GM23338 (cell line): ENCODE data around the gene FNDC10. TPM values are rescaled to one million over a fixed set of nuclear protein-coding genes. Genes with fewer than 3 reads are reported as not detected.
"Not testable (repeated sequence)": the region's sequence is repeated elsewhere in the genome, so short reads cannot be mapped to it uniquely, and the experiment has no call there.

Experiments used
- ATAC-seq: fragments of 200-7000 bp; cut with Tn5 transposase; 3 replicates; pipeline ENCODE4 v1.9.1; 2020
- DNase-seq: peaks from one replicate; pipeline ENCODE4 v3.0.0-alpha.2; 2015; ENCODE audit warnings: low spot score
- H2AFZ ChIP-seq: fragments of 200-600 bp; sonication (generic); 2 replicates; pipeline ENCODE4 v1.8.0; 2016; ENCODE audit warnings: antibody characterized with exemption, mild to moderate bottlenecking, moderate library complexity
- H3F3A ChIP-seq: fragments of 200-600 bp; sonication (generic); replicated peaks from 2 replicates; pipeline ENCODE4 v1.8.0; 2017; ENCODE audit warnings: antibody characterized with exemption, mixed run types, low read depth
- H3K27ac ChIP-seq: fragments of 200-600 bp; sonication (generic); 2 replicates; pipeline ENCODE4 v1.6.1; 2016; ENCODE audit warnings: low read depth
- H3K27me3 ChIP-seq: fragments of 200-600 bp; sonication (generic); 2 replicates; pipeline ENCODE4 v1.8.0; 2016; ENCODE audit warnings: mild to moderate bottlenecking, mixed run types, moderate library complexity; ENCODE audit not compliant: insufficient read depth
- H3K36me3 ChIP-seq: fragments of 200-600 bp; sonication (generic); 2 replicates; pipeline ENCODE4 v1.8.0; 2016; ENCODE audit warnings: mild to moderate bottlenecking; ENCODE audit not compliant: insufficient read depth
- H3K4me1 ChIP-seq: fragments of 200-600 bp; sonication (generic); 2 replicates; pipeline ENCODE4 v1.8.0; 2016; ENCODE audit warnings: mild to moderate bottlenecking, moderate library complexity; ENCODE audit not compliant: insufficient read depth
- H3K4me2 ChIP-seq: fragments of 200-600 bp; sonication (generic); 2 replicates; pipeline ENCODE4 v1.7.1; 2017; ENCODE audit warnings: mixed run types
- H3K4me3 ChIP-seq: fragments of 200-600 bp; sonication (generic); 2 replicates; pipeline ENCODE4 v1.6.1; 2016; ENCODE audit warnings: mixed run types
- H3K79me2 ChIP-seq: fragments of 200-600 bp; sonication (generic); replicated peaks from 2 replicates; pipeline ENCODE4 v1.8.0; 2017; ENCODE audit warnings: mild to moderate bottlenecking; ENCODE audit not compliant: insufficient read depth
- H3K9me2 ChIP-seq: fragments of 200-600 bp; sonication (generic); 2 replicates; pipeline ENCODE4 v1.8.0; 2017; ENCODE audit not compliant: insufficient read depth
- H4K20me1 ChIP-seq: fragments of 200-600 bp; sonication (generic); replicated peaks from 2 replicates; pipeline ENCODE4 v1.8.0; 2017; ENCODE audit warnings: mild to moderate bottlenecking; ENCODE audit not compliant: insufficient read depth
- H3K27ac Mint-ChIP-seq: 2 replicates; pipeline ENCODE4 v1.8.0; 2020; ENCODE audit warnings: inconsistent platforms, mild to moderate bottlenecking, moderate library complexity, mixed read lengths
- H3K27me3 Mint-ChIP-seq: 3 replicates; pipeline ENCODE4 v1.8.0; 2022; ENCODE audit warnings: low read depth, mild to moderate bottlenecking, moderate library complexity, mixed read lengths, inconsistent platforms; ENCODE audit not compliant: insufficient read depth, poor library complexity
- H3K36me3 Mint-ChIP-seq: 3 replicates; pipeline ENCODE4 v1.8.0; 2021; ENCODE audit warnings: low read depth, mild to moderate bottlenecking, inconsistent platforms, moderate library complexity, mixed read lengths
- H3K4me1 Mint-ChIP-seq: 3 replicates; pipeline ENCODE4 v1.8.0; 2020; ENCODE audit warnings: mild to moderate bottlenecking, inconsistent platforms, mixed read lengths
- H3K4me3 Mint-ChIP-seq: 3 replicates; pipeline ENCODE4 v1.8.0; 2021; ENCODE audit warnings: moderate library complexity, mild to moderate bottlenecking, inconsistent platforms, mixed read lengths
- H3K9me3 Mint-ChIP-seq: 3 replicates; pipeline ENCODE4 v1.8.0; 2020; ENCODE audit warnings: moderate library complexity, mild to moderate bottlenecking, inconsistent platforms, mixed read lengths
- CREB1 ChIP-seq: fragments of 250-450 bp; sonication (Bioruptor Pico); IDR thresholded peaks from 2 replicates; pipeline ENCODE4 v1.5.0; 2020; ENCODE audit warnings: low read depth, mild to moderate bottlenecking, moderate library complexity
- EZH2phosphoT487 ChIP-seq: fragments of 200-600 bp; sonication (generic); IDR thresholded peaks from one replicate; pipeline ENCODE4 v1.8.1; 2018; ENCODE audit warnings: antibody characterized with exemption; ENCODE audit not compliant: unreplicated experiment
- NANOG ChIP-seq: IDR thresholded peaks from 2 replicates; pipeline ENCODE4 v1.6.1; 2016; ENCODE audit warnings: antibody characterized with exemption, borderline replicate concordance
- long read RNA-seq: library from polyadenylated mRNA; unstranded; transcript quantifications from one replicate; pipeline ENCODE4 v2.0.0, GENCODE V29; 2020; ENCODE audit not compliant: unreplicated experiment
- polyA plus RNA-seq: library from polyadenylated mRNA; unstranded; fragments of >200 nt; fragmentation: Nextera tagmentation; extraction: Ambion mirVana; gene quantifications from 2 replicates; pipeline ENCODE4 v1.2.1, GENCODE V29; 2016
- total RNA-seq: library from RNA; depleted of rRNA; stranded (reverse); fragments of >200 nt; shearing (Covaris generic); gene quantifications from 2 replicates; pipeline ENCODE4 v1.2.3, GENCODE V29; 2014; rRNA removed
- TF ChIP-seq, protein P1 (sequence below): IDR thresholded peaks from 2 replicates; pipeline ENCODE4 v1.6.1; 2016; ENCODE audit warnings: antibody characterized with exemption
- TF ChIP-seq, protein P2 (sequence below): IDR thresholded peaks from one replicate; pipeline ENCODE4 v1.6.1; 2018; ENCODE audit warnings: antibody characterized with exemption; ENCODE audit not compliant: unreplicated experiment

FNDC10 gene
- total RNA-seq (11.1 and 15.1 TPM in 2 replicates), polyA plus RNA-seq (7.7 and 8.6 TPM in 2 replicates)
- long read RNA-seq, transcript FNDC10-201 (1 exons, 2,085 nt), result major isoform, 6 of 6 reads
- long read RNA-seq, partial matches to known transcripts, result 0 of 6 reads
- long read RNA-seq, other reads (novel, unspliced or antisense), result 0 of 6 reads

DNA sequence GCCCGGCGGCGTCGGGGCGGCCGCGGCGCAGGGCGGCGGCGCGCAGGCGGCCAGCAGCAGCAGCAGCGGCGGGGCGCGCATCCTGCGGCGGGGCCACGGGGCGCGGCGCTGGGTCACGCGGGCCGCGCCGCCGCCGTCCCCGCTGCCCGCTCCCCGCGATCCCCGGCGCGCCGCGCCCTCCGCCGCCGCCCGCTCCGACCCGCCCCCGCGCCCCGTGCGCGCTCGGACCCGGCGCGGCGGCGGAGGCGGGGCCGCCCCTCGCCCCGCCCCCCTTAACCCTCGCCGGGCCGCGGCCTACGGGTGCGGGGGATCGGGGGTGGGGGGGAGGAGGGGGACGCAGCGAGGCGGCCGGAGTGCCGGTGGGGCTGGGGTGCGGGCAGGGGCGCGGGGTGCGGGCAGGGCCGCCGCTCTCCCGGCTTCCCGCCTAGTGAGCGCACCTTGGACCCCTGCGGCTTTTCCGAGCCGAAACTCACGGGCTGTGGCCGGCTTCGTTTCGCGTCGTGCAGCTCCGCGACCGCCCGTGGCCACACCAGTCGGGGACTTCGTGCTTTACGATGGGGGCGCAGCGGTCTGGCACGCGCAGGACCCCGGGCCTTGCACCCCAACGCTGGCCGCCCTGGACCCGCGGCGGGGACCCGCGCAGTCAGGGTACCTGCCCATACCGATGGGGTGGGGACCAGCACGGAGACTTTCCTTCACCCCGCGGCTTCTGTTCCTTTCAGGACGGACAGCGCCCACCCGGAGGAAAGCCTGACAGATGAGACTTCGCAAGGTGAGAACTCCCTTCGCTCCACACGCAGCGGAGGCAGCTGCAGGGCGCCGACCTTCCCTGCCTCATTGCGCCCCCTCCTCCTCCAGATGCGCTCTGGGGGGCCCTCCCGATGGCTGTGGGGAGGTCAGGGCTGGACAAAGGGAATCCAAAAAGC is at the start of gene FNDC10:
Gene FNDC10, minus strand, starts transcription at position 201 of the 926 bp plus-strand sequence. Its CDS starts 120 bp downstream, at position 81.
- DNase-seq, result peak; percentile 69
- H3K27ac Mint-ChIP-seq, result no peak within 1 kb of the TSS
- peak within 1 kb of the TSS; percentile 80 for H3K4me2 ChIP-seq
- H3K4me1 Mint-ChIP-seq, result peaks cover 11% of the 10 kb centered on the region; the same call in 2 of the 3 replicates
- H3K9me2 ChIP-seq, result no peaks in the 10 kb centered on the region
- H3K4me1 ChIP-seq, result no peaks in the 10 kb centered on the region; the same call in 1 of the 2 replicates
- no peak within 1 kb of the TSS for H3K27ac ChIP-seq
- H3K36me3 Mint-ChIP-seq, result no peaks in the 10 kb centered on the region
- peak; percentile 33 for ATAC-seq
- peaks cover 48% of the 10 kb centered on the region for H3K27me3 Mint-ChIP-seq
- peaks cover 5% of the 10 kb centered on the region; the same call in 1 of the 2 replicates for H3F3A ChIP-seq
- peak within 1 kb of the TSS; percentile 64 for H3K4me3 ChIP-seq
- peaks cover 34% of the 10 kb centered on the region for H3K27me3 ChIP-seq
- H2AFZ ChIP-seq, result peak within 1 kb of the TSS; percentile 87; the same call in 1 of the 2 replicates
- H3K36me3 ChIP-seq, result no peaks in the 10 kb centered on the region
- no peaks in the 10 kb centered on the region for H3K9me3 Mint-ChIP-seq
- peak within 1 kb of the TSS; percentile 78 for H3K4me3 Mint-ChIP-seq
- H3K79me2 ChIP-seq, result no peaks in the 10 kb centered on the region
- no peak for TF ChIP-seq EZH2phosphoT487
- TF ChIP-seq, protein P1, sequence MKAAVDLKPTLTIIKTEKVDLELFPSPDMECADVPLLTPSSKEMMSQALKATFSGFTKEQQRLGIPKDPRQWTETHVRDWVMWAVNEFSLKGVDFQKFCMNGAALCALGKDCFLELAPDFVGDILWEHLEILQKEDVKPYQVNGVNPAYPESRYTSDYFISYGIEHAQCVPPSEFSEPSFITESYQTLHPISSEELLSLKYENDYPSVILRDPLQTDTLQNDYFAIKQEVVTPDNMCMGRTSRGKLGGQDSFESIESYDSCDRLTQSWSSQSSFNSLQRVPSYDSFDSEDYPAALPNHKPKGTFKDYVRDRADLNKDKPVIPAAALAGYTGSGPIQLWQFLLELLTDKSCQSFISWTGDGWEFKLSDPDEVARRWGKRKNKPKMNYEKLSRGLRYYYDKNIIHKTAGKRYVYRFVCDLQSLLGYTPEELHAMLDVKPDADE, result no peak
- no peak for TF ChIP-seq NANOG
- TF ChIP-seq CREB1, result no peak
- TF ChIP-seq, protein P2, sequence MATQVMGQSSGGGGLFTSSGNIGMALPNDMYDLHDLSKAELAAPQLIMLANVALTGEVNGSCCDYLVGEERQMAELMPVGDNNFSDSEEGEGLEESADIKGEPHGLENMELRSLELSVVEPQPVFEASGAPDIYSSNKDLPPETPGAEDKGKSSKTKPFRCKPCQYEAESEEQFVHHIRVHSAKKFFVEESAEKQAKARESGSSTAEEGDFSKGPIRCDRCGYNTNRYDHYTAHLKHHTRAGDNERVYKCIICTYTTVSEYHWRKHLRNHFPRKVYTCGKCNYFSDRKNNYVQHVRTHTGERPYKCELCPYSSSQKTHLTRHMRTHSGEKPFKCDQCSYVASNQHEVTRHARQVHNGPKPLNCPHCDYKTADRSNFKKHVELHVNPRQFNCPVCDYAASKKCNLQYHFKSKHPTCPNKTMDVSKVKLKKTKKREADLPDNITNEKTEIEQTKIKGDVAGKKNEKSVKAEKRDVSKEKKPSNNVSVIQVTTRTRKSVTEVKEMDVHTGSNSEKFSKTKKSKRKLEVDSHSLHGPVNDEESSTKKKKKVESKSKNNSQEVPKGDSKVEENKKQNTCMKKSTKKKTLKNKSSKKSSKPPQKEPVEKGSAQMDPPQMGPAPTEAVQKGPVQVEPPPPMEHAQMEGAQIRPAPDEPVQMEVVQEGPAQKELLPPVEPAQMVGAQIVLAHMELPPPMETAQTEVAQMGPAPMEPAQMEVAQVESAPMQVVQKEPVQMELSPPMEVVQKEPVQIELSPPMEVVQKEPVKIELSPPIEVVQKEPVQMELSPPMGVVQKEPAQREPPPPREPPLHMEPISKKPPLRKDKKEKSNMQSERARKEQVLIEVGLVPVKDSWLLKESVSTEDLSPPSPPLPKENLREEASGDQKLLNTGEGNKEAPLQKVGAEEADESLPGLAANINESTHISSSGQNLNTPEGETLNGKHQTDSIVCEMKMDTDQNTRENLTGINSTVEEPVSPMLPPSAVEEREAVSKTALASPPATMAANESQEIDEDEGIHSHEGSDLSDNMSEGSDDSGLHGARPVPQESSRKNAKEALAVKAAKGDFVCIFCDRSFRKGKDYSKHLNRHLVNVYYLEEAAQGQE, result peak; percentile 66
- no peaks in the 10 kb centered on the region for H4K20me1 ChIP-seq

DNA sequence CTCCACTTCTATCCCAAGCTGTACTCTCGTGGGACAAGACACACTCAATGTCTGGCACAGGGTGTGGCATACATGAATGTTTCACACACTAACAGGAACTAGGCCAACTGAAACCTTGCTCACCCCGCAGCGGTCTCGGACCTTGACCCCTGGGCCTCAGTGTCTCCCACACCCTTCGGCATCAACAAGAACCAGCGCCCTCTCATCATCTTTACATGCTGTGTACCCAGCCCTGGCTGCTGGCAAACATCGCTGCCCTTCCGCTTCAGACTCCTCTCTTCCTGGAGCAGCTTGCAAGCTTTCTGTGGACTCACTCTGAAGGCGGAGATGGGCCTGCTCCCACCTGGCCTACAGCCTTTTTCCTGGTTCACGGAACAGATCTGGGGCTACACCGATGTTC is 48.3 kb upstream of the FNDC10 start:
- not testable (repeated sequence) for DNase-seq, H3K27ac ChIP-seq, H4K20me1 ChIP-seq, H3K9me2 ChIP-seq, H3K4me3 ChIP-seq, H3K4me3 Mint-ChIP-seq, H2AFZ ChIP-seq, H3K79me2 ChIP-seq, H3K27ac Mint-ChIP-seq, H3K4me1 ChIP-seq, H3K9me3 Mint-ChIP-seq, H3K4me2 ChIP-seq, H3K27me3 Mint-ChIP-seq, H3K27me3 ChIP-seq, H3K4me1 Mint-ChIP-seq, ATAC-seq
- H3K36me3 ChIP-seq, result peaks cover 12% of the 10 kb centered on the region; the same call in 1 of the 2 replicates
- peaks cover 76% of the 10 kb centered on the region for H3K36me3 Mint-ChIP-seq
- peaks cover 20% of the 10 kb centered on the region for H3F3A ChIP-seq

DNA sequence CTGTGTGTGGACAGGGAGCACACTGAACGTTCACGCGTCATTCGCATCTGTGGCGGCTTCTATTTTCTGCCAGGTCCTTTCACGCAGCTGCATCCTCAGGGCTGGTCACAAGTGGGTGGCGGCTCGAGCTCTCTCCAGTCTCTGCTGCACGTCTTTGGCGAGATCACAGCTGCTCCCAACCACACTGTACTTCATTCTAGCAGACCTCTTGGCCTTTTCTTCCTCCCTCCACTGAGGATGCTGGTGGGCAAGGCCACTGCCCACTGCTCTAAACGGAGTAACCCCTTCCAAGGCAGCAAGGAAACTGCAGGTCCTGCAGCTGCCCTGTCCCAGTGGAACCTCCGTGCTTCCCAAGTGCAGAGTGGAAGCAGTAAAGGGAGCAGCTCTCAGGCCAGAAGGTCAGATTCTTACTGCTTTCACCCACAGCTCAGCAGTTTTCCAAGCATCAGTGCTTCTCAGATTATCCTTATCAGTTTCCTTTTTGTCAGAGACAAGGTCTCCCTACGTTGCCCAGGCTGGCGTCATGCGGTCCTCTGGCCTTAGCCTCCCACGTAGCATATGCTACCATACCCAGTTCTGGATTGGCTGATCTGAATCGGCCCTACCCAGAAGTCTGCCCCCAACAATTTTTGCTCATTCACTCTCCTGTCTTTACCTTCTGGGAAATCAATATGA is 47.8 kb upstream of the FNDC10 start:
- not testable (repeated sequence) for ATAC-seq, H3K27ac Mint-ChIP-seq, H3K9me2 ChIP-seq, H3K4me1 Mint-ChIP-seq, H3K27me3 Mint-ChIP-seq, H3K27ac ChIP-seq, H3K4me1 ChIP-seq, H3K27me3 ChIP-seq, H3K4me2 ChIP-seq, H3K4me3 ChIP-seq, DNase-seq, H3K4me3 Mint-ChIP-seq, H4K20me1 ChIP-seq, H3K9me3 Mint-ChIP-seq, H3K79me2 ChIP-seq, H2AFZ ChIP-seq
- H3F3A ChIP-seq, result peaks cover 20% of the 10 kb centered on the region
- H3K36me3 Mint-ChIP-seq, result peaks cover 70% of the 10 kb centered on the region
- H3K36me3 ChIP-seq, result peaks cover 12% of the 10 kb centered on the region; the same call in 1 of the 2 replicates

DNA sequence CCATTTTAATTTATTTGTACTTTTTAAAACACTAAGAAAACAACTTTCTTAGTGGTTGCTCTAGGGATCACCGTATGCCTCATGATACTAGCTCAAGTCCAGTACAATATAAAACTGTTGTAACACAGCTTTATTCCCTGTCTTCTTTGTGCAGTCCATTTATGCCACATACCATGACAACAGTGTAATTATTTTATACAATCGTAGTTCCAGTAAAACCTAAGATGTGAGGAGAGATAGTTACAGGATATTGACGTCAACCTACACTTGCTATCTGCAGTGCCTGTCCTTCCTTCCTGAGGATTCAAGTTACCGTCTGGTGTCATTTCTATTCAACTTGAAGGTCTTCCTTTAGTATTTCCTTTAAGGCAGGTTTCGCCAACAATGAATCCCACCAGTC is 46.4 kb upstream of the FNDC10 start:
- not testable (repeated sequence) for H3K27ac Mint-ChIP-seq, H3K27ac ChIP-seq, H2AFZ ChIP-seq, H3K27me3 ChIP-seq, H3K79me2 ChIP-seq, H3K4me1 Mint-ChIP-seq, H3K4me3 Mint-ChIP-seq, H3K9me2 ChIP-seq, ATAC-seq, H3K27me3 Mint-ChIP-seq, H3K9me3 Mint-ChIP-seq, DNase-seq, H3K4me2 ChIP-seq, H3K36me3 ChIP-seq, H3K4me3 ChIP-seq, H4K20me1 ChIP-seq, H3K4me1 ChIP-seq
- H3F3A ChIP-seq, result peaks cover 16% of the 10 kb centered on the region
- peaks cover 57% of the 10 kb centered on the region for H3K36me3 Mint-ChIP-seq
